HL-60 (cell line): ENCODE measurements around the gene FBXW4.

Experiments used
- DNase-seq, 2 experiments: peaks; one replicate each; pipeline ENCODE4 v3.0.0-alpha.2; 2010 to 2020; ENCODE audit warnings: low read depth in 1 of 2, low spot score in 1 of 2
- H3K27ac ChIP-seq: fragments of 250-450 bp; sonication (Bioruptor Pico); replicated peaks from 2 replicates; pipeline ENCODE4 v1.5.1; 2020; ENCODE audit warnings: mild to moderate bottlenecking, moderate library complexity
- H3K27me3 ChIP-seq: fragments of 250-450 bp; sonication (Bioruptor Pico); 2 replicates; pipeline ENCODE4 v1.5.1; 2021; ENCODE audit warnings: mild to moderate bottlenecking, moderate library complexity; ENCODE audit not compliant: insufficient read depth, poor library complexity, severe bottlenecking
- H3K4me3 ChIP-seq: replicated peaks from 2 replicates; pipeline ENCODE4 v1.5.1; 2011; ENCODE audit warnings: mild to moderate bottlenecking, control low read depth, low read length; ENCODE audit not compliant: insufficient read depth
- CTCF ChIP-seq: IDR thresholded peaks from one replicate; pipeline ENCODE4 v1.5.1; 2011; ENCODE audit warnings: low read length, control low read depth, inconsistent platforms; ENCODE audit not compliant: insufficient read depth
- GABPA ChIP-seq: IDR thresholded peaks from 2 replicates; pipeline ENCODE4 v1.6.1; 2012; ENCODE audit warnings: low read depth
- POLR2AphosphoS5 ChIP-seq: IDR thresholded peaks from 2 replicates; pipeline ENCODE4 v1.6.1; 2012; ENCODE audit warnings: low read depth
- REST ChIP-seq: IDR thresholded peaks from 2 replicates; pipeline ENCODE4 v1.6.1; 2012; ENCODE audit warnings: low read depth; ENCODE audit not compliant: insufficient replicate concordance
- SPI1 ChIP-seq: IDR thresholded peaks from 2 replicates; pipeline ENCODE4 v1.6.1; 2012; ENCODE audit warnings: low read depth, mild to moderate bottlenecking, borderline replicate concordance

Gene FBXW4

DNA sequence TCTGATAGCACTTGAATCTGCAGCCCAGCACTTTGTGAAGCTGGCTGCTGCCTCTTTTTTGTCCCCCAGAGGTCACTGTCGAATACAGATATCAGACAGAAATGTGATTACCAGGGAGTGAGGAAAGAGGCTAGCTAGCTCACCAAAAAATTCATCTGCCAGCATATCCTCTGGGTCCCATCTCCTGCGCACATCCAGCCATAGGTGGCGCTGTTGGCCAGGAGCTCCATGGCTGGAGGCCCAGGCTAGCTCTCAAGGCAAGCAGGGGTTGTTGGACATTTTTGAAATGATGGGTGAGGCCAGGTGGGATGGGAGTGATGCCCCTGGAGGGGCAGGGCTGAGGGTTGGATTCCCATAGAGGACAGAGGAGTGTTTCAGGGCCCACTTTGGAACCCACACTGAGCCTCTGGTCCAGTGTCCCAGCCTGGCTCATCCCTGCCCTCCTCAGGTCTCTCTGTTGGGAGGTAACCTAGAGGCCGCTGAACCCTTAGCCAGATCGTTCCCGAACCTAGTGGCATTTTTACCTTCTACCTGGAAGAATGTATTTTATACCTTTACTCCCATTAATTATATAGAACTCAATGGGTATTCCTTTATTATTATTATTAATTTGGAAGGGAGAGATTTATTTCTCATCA, 92.1 kb downstream of the FBXW4 start:
- no peak overlapping the region for H3K27ac ChIP-seq
- TF ChIP-seq GABPA (no peak), CTCF (peak; percentile 97)
- H3K4me3 ChIP-seq: no peak overlapping the region
- peak; percentile 62 to 83 for DNase-seq
- no peaks in the 10 kb centered on the region for H3K27me3 ChIP-seq

- Histone ChIP-seq H3K4me3 (no peak overlapping the region), H3K27me3 (no peaks in the 10 kb centered on the region), H3K27ac (no peak overlapping the region)
- TF ChIP-seq GABPA (no peak), REST (no peak), SPI1 (no peak), POLR2AphosphoS5 (no peak), CTCF (no peak)
- DNase-seq: no peak
Measured at GRCh38 chr10:101601541-101601940, 93.4 kb downstream of the FBXW4 start.

DNA sequence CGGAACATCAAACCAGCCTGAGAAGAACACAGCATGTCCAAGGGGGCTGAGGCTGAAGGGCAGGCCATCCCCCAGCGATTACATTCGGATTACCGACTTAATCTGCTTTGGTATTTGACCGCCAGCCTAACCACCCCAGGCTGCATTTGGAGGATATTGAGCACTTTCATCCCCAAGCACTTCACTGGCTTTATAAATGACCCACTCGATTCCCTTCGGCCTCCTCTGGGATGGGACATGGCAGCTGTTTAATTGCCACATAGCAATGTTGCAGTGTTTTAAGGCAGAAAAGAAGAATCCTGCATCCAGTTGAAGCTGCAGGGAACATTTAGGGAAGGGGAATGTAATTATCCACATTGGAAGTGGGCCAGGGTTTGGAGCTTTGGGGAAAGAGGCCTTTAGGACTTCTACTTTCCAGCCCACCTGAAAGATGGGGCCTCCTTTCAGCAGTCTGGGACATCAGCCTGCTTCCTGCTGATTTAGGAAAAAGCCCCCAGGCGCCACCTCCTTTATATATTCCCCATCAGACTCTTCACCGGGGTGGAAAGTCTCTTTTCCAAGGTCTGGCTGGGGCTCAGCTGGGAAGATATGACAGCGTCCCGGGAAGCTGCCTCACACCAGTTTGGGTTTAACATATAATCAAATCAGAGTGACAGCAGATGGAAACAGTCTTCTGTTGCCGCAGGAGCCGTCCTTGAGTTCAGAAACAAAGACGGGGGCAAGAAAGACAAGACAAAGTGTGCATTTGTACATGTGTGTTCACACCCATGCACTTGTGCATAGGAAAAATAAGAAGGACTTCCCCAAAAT, 97.7 kb downstream of the FBXW4 start:
- H3K27ac ChIP-seq: no peak overlapping the region
- no peak for DNase-seq
- TF ChIP-seq REST: no peak
- TF ChIP-seq CTCF: no peak
- no peak for TF ChIP-seq POLR2AphosphoS5
- TF ChIP-seq GABPA: no peak
- no peak for TF ChIP-seq SPI1
- H3K27me3 ChIP-seq: no peaks in the 10 kb centered on the region
- H3K4me3 ChIP-seq: no peak overlapping the region
